Measurements from ENCODE around the gene ANO1. TPM values are rescaled to one million over a fixed set of nuclear protein-coding genes. Genes with fewer than 3 reads are reported as not detected.
"Not testable (repeated sequence)": the region's sequence is repeated elsewhere in the genome, so short reads cannot be mapped to it uniquely, and the experiment has no call there.

Gene ANO1
- total RNA-seq, 2 donors from 2014 or later: 34.6 to 43.9 TPM

GRCh38 chr11:70034740-70035365, 43.3 kb upstream of the ANO1 start:
- no peaks in the 10 kb centered on the region for H3K36me3 ChIP-seq
- no peaks in the 10 kb centered on the region for H3K9me3 ChIP-seq
- H3K27ac ChIP-seq: no peak overlapping the region
- H3K4me1 ChIP-seq (replicated peaks): no peaks in the 10 kb centered on the region
- intact Hi-C loops (cut with DNase I): no loop called here
- TF ChIP-seq CTCF (IDR thresholded peaks at IDR 0.05) (no peak), POLR2A (IDR thresholded peaks at IDR 0.05) (no peak), POLR2AphosphoS5 (IDR thresholded peaks at IDR 0.05) (no peak)
- no peak for DNase-seq (ENCODE audit: low spot score)
- no peaks in the 10 kb centered on the region for H3K27me3 ChIP-seq (replicated peaks; ENCODE audit: insufficient read depth)
- no peak overlapping the region for H3K4me3 ChIP-seq
- 68% methylated on average over 11 of the region's 11 CpGs for WGBS

- H3K9me3 ChIP-seq; H3K4me3 ChIP-seq; H3K36me3 ChIP-seq; H3K27ac ChIP-seq; intact Hi-C loops (cut with DNase I); H3K27me3 ChIP-seq (replicated peaks; ENCODE audit: insufficient read depth); H3K4me1 ChIP-seq (replicated peaks); DNase-seq (ENCODE audit: low spot score): not testable (repeated sequence)
- WGBS: 86% methylated on average over 2 of the region's 2 CpGs
Observed at GRCh38 chr11:70035665-70036064, 42.5 kb upstream of the ANO1 start.

GRCh38 chr11:70036971-70037882, 40.9 kb upstream of the ANO1 start:
- H3K36me3 ChIP-seq: no peaks in the 10 kb centered on the region
- intact Hi-C loops (cut with DNase I): no loop called here
- no peaks in the 10 kb centered on the region for H3K9me3 ChIP-seq
- H3K4me1 ChIP-seq (replicated peaks): no peaks in the 10 kb centered on the region
- WGBS: 95% methylated on average over 12 of the region's 12 CpGs
- H3K4me3 ChIP-seq: no peak overlapping the region
- H3K27me3 ChIP-seq (replicated peaks; ENCODE audit: insufficient read depth): no peaks in the 10 kb centered on the region
- no peak overlapping the region for H3K27ac ChIP-seq
- TF ChIP-seq CTCF (IDR thresholded peaks at IDR 0.05): no peak
- no peak for TF ChIP-seq POLR2A (IDR thresholded peaks at IDR 0.05)
- TF ChIP-seq POLR2AphosphoS5 (IDR thresholded peaks at IDR 0.05): no peak
- no peak for DNase-seq (ENCODE audit: low spot score)

GRCh38 chr11:70038034-70038834, 39.9 kb upstream of the ANO1 start:
- Histone ChIP-seq H3K4me1 (replicated peaks) (no peaks in the 10 kb centered on the region), H3K27me3 (replicated peaks; ENCODE audit: insufficient read depth) (no peaks in the 10 kb centered on the region), H3K4me3 (no peak overlapping the region), H3K27ac (no peak overlapping the region), H3K9me3 (no peaks in the 10 kb centered on the region), H3K36me3 (no peaks in the 10 kb centered on the region)
- intact Hi-C loops (cut with DNase I): no loop called here
- WGBS: 90% methylated on average over 9 of the region's 9 CpGs
- TF ChIP-seq POLR2A (IDR thresholded peaks at IDR 0.05) (no peak), POLR2AphosphoS5 (IDR thresholded peaks at IDR 0.05) (no peak)
- DNase-seq (ENCODE audit: low spot score): no peak

- Histone ChIP-seq H3K4me3 (no peak overlapping the region), H3K27ac (no peak overlapping the region), H3K9me3 (no peaks in the 10 kb centered on the region), H3K4me1 (replicated peaks) (no peaks in the 10 kb centered on the region), H3K27me3 (replicated peaks; ENCODE audit: insufficient read depth) (no peaks in the 10 kb centered on the region), H3K36me3 (no peaks in the 10 kb centered on the region)
- intact Hi-C loops (cut with DNase I): no loop called here
- DNase-seq (ENCODE audit: low spot score): no peak
- 97% methylated on average over 11 of the region's 11 CpGs for WGBS
- TF ChIP-seq POLR2A (IDR thresholded peaks at IDR 0.05): no peak
- no peak for TF ChIP-seq POLR2AphosphoS5 (IDR thresholded peaks at IDR 0.05)
- no peak for TF ChIP-seq CTCF (IDR thresholded peaks at IDR 0.05)
Observed at GRCh38 chr11:70040452-70040851, 37.7 kb upstream of the ANO1 start.

Measured in prostate gland (tissue), 2 donors.